HEK293 (cell line): ENCODE results near the gene HOXA6.

Source experiments
- CTCF ChIA-PET: fragments of 350-600 bp; formaldehyde crosslinking; extraction: SDS; loops from one replicate; lab custom pipeline; 2021; ENCODE audit warnings: antibody characterized with exemption; lab: Yijun Ruan, JAX
- POLR2A ChIA-PET: fragments of 300-600 bp; formaldehyde crosslinking; extraction: SDS; loops from one replicate; lab custom pipeline; 2020; ENCODE audit warnings: antibody characterized with exemption, inconsistent platforms; lab: Yijun Ruan, JAX
- H3K27ac ChIP-seq: fragments of 200-500 bp; sonication (Bioruptor generic); 2 replicates; pipeline ENCODE4 v1.5.1; 2014; ENCODE audit warnings: low read depth, low read length, control low read depth, inconsistent platforms; ENCODE audit errors: extremely low read depth
- H3K36me3 ChIP-seq, 2 experiments: fragments of 200-500 bp in 1 of 2; sonication (Bioruptor generic) in 1 of 2; 1 replicate in 1 of 2; 2 replicates in 1 of 2; pipeline ENCODE4 v1.5.1; 2014 to 2017; ENCODE audit warnings: inconsistent platforms in 2 of 2, low read length in 2 of 2; ENCODE audit not compliant: control insufficient read depth in 2 of 2, insufficient read depth in 1 of 2
- H3K4me1 ChIP-seq: fragments of 200-500 bp; sonication (Bioruptor generic); 2 replicates; pipeline ENCODE4 v1.5.1; 2014; ENCODE audit warnings: mild to moderate bottlenecking, low read length, inconsistent platforms; ENCODE audit not compliant: control insufficient read depth, insufficient read depth
- H3K4me3 ChIP-seq: 2 replicates; pipeline ENCODE4 v1.5.1; 2011; ENCODE audit warnings: low read depth, mild to moderate bottlenecking, control low read depth, low read length, moderate library complexity
- H3K9me3 ChIP-seq: fragments of 200-500 bp; sonication (Bioruptor generic); 2 replicates; pipeline ENCODE4 v1.5.1; 2014; ENCODE audit warnings: low read depth, low read length, inconsistent platforms; ENCODE audit not compliant: control insufficient read depth, insufficient read depth
- GLI2 ChIP-seq: fragments of 450-650 bp; formaldehyde crosslinking; IDR thresholded peaks from 2 replicates; pipeline ENCODE4; 2017; ENCODE audit warnings: missing biosample characterization, missing genetic modification characterization, low read depth, borderline replicate concordance
- GLIS1 ChIP-seq: fragments of 450-650 bp; formaldehyde crosslinking; IDR thresholded peaks from 2 replicates; pipeline ENCODE4 v1.5.1; 2016; ENCODE audit warnings: missing biosample characterization, missing genetic modification characterization
- GLIS2 ChIP-seq: fragments of 450-650 bp; formaldehyde crosslinking; IDR thresholded peaks from 2 replicates; pipeline ENCODE4 v1.5.1; 2016; ENCODE audit warnings: missing biosample characterization, missing genetic modification characterization
- HOXD13 ChIP-seq: sonication (generic); formaldehyde crosslinking; IDR thresholded peaks from 2 replicates; pipeline ENCODE4 v1.8.0; 2022; ENCODE audit warnings: missing genetic modification reagents, borderline replicate concordance
- KLF10 ChIP-seq: fragments of 450-650 bp; IDR thresholded peaks from 2 replicates; pipeline ENCODE4 v1.5.1; 2018; ENCODE audit warnings: missing biosample characterization, mild to moderate bottlenecking, missing genetic modification characterization
- KLF9 ChIP-seq: fragments of 450-650 bp; formaldehyde crosslinking; IDR thresholded peaks from 2 replicates; pipeline ENCODE4 v1.5.1; 2016; ENCODE audit warnings: missing biosample characterization, missing genetic modification characterization, low read depth
- OSR2 ChIP-seq: fragments of 450-650 bp; formaldehyde crosslinking; IDR thresholded peaks from 2 replicates; pipeline ENCODE4 v1.5.1; 2016; ENCODE audit warnings: missing biosample characterization, missing genetic modification characterization
- TCF7L2 ChIP-seq: IDR thresholded peaks from 2 replicates; pipeline ENCODE4 v1.6.1; 2011; ENCODE audit warnings: low read depth, mild to moderate bottlenecking, inconsistent platforms, low read length, moderate library complexity, borderline replicate concordance
- ZBTB8A ChIP-seq: fragments of 450-650 bp; formaldehyde crosslinking; IDR thresholded peaks from 2 replicates; pipeline ENCODE4 v1.5.1; 2016; ENCODE audit warnings: missing biosample characterization, missing genetic modification characterization
- ZNF121 ChIP-seq: fragments of 450-650 bp; formaldehyde crosslinking; IDR thresholded peaks from 2 replicates; pipeline ENCODE4 v1.5.1; 2016; ENCODE audit warnings: missing biosample characterization, missing genetic modification characterization
- ZNF146 ChIP-seq: fragments of 450-650 bp; formaldehyde crosslinking; IDR thresholded peaks from 2 replicates; pipeline ENCODE4 v1.5.1; 2016; ENCODE audit warnings: missing biosample characterization, missing genetic modification characterization
- ZNF16 ChIP-seq: fragments of 450-650 bp; formaldehyde crosslinking; IDR thresholded peaks from 2 replicates; pipeline ENCODE4 v1.5.1; 2016; ENCODE audit warnings: low read depth, missing biosample characterization, missing genetic modification characterization
- ZNF202 ChIP-seq: fragments of 450-650 bp; formaldehyde crosslinking; IDR thresholded peaks from 2 replicates; pipeline ENCODE4 v1.5.1; 2016; ENCODE audit warnings: missing biosample characterization, missing genetic modification characterization, borderline replicate concordance
- ZNF239 ChIP-seq: fragments of 450-650 bp; formaldehyde crosslinking; IDR thresholded peaks from 2 replicates; pipeline ENCODE4 v1.5.1; 2016; ENCODE audit warnings: missing biosample characterization, missing genetic modification characterization
- ZNF335 ChIP-seq: fragments of 450-650 bp; formaldehyde crosslinking; conservative IDR thresholded peaks from 2 replicates; pipeline ENCODE4 v1.5.1; 2016; ENCODE audit warnings: missing biosample characterization, missing genetic modification characterization
- ZNF341 ChIP-seq: fragments of 450-650 bp; formaldehyde crosslinking; IDR thresholded peaks from 2 replicates; pipeline ENCODE4; 2016; ENCODE audit warnings: low read depth, missing biosample characterization, missing genetic modification characterization
- ZNF394 ChIP-seq: fragments of 450-650 bp; formaldehyde crosslinking; IDR thresholded peaks from 2 replicates; pipeline ENCODE4 v1.5.1; 2016; ENCODE audit warnings: missing biosample characterization, missing genetic modification characterization, mild to moderate bottlenecking, moderate library complexity, borderline replicate concordance
- ZNF571 ChIP-seq: fragments of 450-650 bp; formaldehyde crosslinking; IDR thresholded peaks from 2 replicates; pipeline ENCODE4 v1.5.0; 2017; ENCODE audit warnings: missing biosample characterization, missing genetic modification characterization
- ZNF660 ChIP-seq: fragments of 450-650 bp; IDR thresholded peaks from 2 replicates; pipeline ENCODE4 v1.5.1; 2018; ENCODE audit warnings: missing biosample characterization, mild to moderate bottlenecking, missing genetic modification characterization
- ZNF843 ChIP-seq: fragments of 450-650 bp; formaldehyde crosslinking; IDR thresholded peaks from 2 replicates; pipeline ENCODE4 v1.5.1; 2016; ENCODE audit warnings: missing biosample characterization, missing genetic modification characterization
- ZXDB ChIP-seq: fragments of 450-650 bp; formaldehyde crosslinking; IDR thresholded peaks from 2 replicates; pipeline ENCODE4 v1.5.1; 2016; ENCODE audit warnings: missing biosample characterization, missing genetic modification characterization
- TF ChIP-seq, protein P1 (sequence below): fragments of 450-650 bp; formaldehyde crosslinking; conservative IDR thresholded peaks from 2 replicates; pipeline ENCODE4 v1.5.1; 2016; ENCODE audit warnings: low read depth, missing biosample characterization, missing genetic modification characterization
- TF ChIP-seq, protein P2 (sequence below): fragments of 450-650 bp; formaldehyde crosslinking; IDR thresholded peaks from 2 replicates; pipeline ENCODE4 v1.5.1; 2017; ENCODE audit warnings: missing biosample characterization, missing genetic modification characterization
- TF ChIP-seq, protein P3 (sequence below): fragments of 450-650 bp; formaldehyde crosslinking; IDR thresholded peaks from 2 replicates; pipeline ENCODE4 v1.5.1; 2016; ENCODE audit warnings: missing biosample characterization, missing genetic modification characterization
- TF ChIP-seq, protein P4 (sequence below): fragments of 450-650 bp; formaldehyde crosslinking; IDR thresholded peaks from 2 replicates; pipeline ENCODE4 v1.5.1; 2017; ENCODE audit warnings: missing biosample characterization, missing genetic modification characterization

The HOXA6 gene

DNA sequence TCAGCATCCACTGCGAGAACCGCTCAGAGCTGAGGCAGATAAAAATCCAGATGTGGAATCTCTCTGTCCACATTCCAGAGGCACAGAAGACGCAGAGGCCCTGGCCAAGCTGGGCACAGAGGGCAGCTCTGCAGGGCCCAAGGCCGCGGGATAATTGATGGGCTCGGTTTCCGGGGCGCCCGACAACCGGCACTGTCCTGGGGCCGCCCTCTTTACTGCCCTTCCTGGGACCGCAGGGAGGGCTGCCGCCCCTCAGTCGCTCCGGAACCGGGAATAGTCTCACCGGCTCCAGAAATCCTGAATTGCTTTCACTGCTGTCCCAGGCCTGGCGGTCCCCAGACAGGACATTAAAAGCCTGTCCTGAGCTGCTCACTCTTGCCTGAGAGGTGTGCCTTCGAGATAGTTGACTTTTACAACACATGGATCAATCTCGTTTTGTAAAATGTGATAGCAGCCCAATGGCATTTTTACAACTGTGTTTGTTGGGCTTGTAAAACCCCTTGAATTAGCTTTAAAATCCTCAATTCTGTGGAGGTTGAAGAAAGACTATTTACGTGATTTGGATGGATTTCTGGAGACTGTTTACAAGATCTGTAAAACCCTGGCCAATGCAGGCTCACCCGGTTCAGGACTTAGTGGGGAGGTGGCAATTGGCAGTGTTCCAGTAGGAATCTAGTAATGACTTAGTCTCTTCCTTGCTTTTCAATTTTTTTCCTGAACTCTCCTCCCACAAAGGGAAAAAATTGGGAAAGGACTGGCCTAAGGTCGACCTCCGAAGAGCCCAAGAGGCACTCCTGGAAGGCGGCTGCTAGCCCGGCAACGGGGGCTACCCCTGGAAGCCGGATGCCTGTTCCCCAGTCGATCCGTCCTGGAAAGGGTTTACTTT is 1.4 kb upstream of the HOXA6 start (continued):
- TF ChIP-seq ZNF146 (tag by site-specific recombination) (no peak), KLF10 (peak; percentile 22; the same call in 1 of the 2 replicates), ZNF341 (tag by site-specific recombination) (peak; percentile 19; the same call in 1 of the 2 replicates), ZNF16 (tag by site-specific recombination) (no peak), GLIS2 (no peak; the same call in 1 of the 2 replicates), ZNF843 (peak; percentile 81), ZNF202 (no peak), ZXDB (tag by site-specific recombination) (peak; percentile 66), ZNF121 (tag by site-specific recombination) (no peak), OSR2 (no peak), GLI2 (tag by site-specific recombination) (no peak), HOXD13 (CRISPR knock-in tag) (0 out of 2 replicates have a peak, but pooled peaks have one; percentile 41), KLF9 (tag by site-specific recombination) (peak; percentile 17; the same call in 1 of the 2 replicates)
- TF ChIP-seq, protein P1, sequence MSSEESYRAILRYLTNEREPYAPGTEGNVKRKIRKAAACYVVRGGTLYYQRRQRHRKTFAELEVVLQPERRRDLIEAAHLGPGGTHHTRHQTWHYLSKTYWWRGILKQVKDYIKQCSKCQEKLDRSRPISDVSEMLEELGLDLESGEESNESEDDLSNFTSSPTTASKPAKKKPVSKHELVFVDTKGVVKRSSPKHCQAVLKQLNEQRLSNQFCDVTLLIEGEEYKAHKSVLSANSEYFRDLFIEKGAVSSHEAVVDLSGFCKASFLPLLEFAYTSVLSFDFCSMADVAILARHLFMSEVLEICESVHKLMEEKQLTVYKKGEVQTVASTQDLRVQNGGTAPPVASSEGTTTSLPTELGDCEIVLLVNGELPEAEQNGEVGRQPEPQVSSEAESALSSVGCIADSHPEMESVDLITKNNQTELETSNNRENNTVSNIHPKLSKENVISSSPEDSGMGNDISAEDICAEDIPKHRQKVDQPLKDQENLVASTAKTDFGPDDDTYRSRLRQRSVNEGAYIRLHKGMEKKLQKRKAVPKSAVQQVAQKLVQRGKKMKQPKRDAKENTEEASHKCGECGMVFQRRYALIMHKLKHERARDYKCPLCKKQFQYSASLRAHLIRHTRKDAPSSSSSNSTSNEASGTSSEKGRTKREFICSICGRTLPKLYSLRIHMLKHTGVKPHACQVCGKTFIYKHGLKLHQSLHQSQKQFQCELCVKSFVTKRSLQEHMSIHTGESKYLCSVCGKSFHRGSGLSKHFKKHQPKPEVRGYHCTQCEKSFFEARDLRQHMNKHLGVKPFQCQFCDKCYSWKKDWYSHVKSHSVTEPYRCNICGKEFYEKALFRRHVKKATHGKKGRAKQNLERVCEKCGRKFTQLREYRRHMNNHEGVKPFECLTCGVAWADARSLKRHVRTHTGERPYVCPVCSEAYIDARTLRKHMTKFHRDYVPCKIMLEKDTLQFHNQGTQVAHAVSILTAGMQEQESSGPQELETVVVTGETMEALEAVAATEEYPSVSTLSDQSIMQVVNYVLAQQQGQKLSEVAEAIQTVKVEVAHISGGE (tag by site-specific recombination), result peak; percentile 10; the same call in 1 of the 2 replicates
- TF ChIP-seq, protein P2, sequence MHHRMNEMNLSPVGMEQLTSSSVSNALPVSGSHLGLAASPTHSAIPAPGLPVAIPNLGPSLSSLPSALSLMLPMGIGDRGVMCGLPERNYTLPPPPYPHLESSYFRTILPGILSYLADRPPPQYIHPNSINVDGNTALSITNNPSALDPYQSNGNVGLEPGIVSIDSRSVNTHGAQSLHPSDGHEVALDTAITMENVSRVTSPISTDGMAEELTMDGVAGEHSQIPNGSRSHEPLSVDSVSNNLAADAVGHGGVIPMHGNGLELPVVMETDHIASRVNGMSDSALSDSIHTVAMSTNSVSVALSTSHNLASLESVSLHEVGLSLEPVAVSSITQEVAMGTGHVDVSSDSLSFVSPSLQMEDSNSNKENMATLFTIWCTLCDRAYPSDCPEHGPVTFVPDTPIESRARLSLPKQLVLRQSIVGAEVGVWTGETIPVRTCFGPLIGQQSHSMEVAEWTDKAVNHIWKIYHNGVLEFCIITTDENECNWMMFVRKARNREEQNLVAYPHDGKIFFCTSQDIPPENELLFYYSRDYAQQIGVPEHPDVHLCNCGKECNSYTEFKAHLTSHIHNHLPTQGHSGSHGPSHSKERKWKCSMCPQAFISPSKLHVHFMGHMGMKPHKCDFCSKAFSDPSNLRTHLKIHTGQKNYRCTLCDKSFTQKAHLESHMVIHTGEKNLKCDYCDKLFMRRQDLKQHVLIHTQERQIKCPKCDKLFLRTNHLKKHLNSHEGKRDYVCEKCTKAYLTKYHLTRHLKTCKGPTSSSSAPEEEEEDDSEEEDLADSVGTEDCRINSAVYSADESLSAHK (tag by site-specific recombination), result no peak
- TF ChIP-seq, protein P3, sequence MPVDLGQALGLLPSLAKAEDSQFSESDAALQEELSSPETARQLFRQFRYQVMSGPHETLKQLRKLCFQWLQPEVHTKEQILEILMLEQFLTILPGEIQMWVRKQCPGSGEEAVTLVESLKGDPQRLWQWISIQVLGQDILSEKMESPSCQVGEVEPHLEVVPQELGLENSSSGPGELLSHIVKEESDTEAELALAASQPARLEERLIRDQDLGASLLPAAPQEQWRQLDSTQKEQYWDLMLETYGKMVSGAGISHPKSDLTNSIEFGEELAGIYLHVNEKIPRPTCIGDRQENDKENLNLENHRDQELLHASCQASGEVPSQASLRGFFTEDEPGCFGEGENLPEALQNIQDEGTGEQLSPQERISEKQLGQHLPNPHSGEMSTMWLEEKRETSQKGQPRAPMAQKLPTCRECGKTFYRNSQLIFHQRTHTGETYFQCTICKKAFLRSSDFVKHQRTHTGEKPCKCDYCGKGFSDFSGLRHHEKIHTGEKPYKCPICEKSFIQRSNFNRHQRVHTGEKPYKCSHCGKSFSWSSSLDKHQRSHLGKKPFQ (tag by site-specific recombination), result 0 out of 2 replicates have a peak, but pooled peaks have one; percentile 37
- TF ChIP-seq, all 188 proteins: peak for 21

DNA sequence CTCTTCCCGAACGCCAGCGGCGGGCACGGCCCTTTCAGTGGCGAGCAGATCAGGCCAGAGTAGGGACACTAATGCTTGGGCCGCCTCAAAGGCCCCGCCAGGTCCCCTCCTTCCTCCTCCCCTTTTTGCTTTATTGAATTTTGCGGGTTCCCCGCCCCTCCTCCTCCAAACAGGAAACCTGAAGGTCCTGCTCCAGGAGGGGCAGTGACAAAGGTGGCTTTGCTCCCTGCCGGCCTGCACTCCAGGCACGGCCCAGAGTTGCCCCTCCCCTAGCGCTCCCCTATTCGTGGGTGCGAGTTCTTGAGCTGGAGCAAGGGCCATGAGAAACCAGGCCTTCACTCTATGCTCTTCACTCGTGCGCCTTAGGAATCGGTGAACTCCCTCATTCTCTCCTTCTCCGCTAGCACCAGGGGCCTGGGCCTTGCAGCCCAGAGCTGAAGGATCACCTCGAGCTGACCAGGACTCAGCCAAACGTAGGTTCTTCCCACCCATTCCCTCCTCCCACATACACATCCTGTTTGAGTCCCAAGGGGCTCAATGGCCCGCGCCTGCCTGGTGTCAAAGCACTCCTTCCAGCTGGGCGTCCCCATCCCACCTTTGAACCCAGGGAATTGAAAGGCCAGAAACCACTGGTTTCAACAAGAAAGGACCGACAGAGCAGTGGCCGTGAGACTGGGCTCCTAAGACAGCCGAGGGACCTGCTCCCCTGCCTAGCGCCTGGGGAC is 619 bp upstream of the HOXA6 start:
- POLR2A ChIA-PET, result interaction anchor here (0.5 to 5.6 kb wide), 13 partner anchors 9 to 1286 kb away, joined by 3 to 42 read pairs (median 4); partner anchors contain the start of genes HOXA1, HOXA10, HOXA7 and HOXA9
- peak overlapping the region; percentile 59 for H3K4me3 ChIP-seq
- CTCF ChIA-PET, result interaction anchor here (0.6 to 4.3 kb wide), 11 partner anchors 8 to 1255 kb away, joined by 3 to 50 read pairs (median 3); partner anchors contain the start of gene HOXA4
- peak overlapping the region; percentile 99 for H3K27ac ChIP-seq
- H3K36me3 ChIP-seq, result peaks cover 0 to 53% of the 10 kb centered on the region in 2 experiments; a peak in 2 of 3 replicates
- no peaks in the 10 kb centered on the region for H3K9me3 ChIP-seq
- peaks cover 18% of the 10 kb centered on the region for H3K4me1 ChIP-seq
- TF ChIP-seq ZNF121 (tag by site-specific recombination) (no peak), ZNF394 (tag by site-specific recombination) (no peak), TCF7L2 (no peak), ZBTB8A (tag by site-specific recombination) (peak; percentile 57; the same call in 1 of the 2 replicates), ZNF335 (tag by site-specific recombination) (peak; percentile 89), ZNF16 (tag by site-specific recombination) (no peak), GLIS1 (tag by site-specific recombination) (no peak), ZNF660 (tag by site-specific recombination) (no peak), ZNF239 (tag by site-specific recombination) (no peak), ZNF571 (tag by site-specific recombination) (no peak)
- TF ChIP-seq, protein P4, sequence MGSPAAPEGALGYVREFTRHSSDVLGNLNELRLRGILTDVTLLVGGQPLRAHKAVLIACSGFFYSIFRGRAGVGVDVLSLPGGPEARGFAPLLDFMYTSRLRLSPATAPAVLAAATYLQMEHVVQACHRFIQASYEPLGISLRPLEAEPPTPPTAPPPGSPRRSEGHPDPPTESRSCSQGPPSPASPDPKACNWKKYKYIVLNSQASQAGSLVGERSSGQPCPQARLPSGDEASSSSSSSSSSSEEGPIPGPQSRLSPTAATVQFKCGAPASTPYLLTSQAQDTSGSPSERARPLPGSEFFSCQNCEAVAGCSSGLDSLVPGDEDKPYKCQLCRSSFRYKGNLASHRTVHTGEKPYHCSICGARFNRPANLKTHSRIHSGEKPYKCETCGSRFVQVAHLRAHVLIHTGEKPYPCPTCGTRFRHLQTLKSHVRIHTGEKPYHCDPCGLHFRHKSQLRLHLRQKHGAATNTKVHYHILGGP (tag by site-specific recombination), result no peak
